GM23338 (cell line): ENCODE measurements around the gene NRROS. TPM values are rescaled to one million over a fixed set of nuclear protein-coding genes. Genes with fewer than 3 reads are reported as not detected.

Experiments used
- ATAC-seq: fragments of 200-7000 bp; cut with Tn5 transposase; 3 replicates; pipeline ENCODE4 v1.9.1; 2020
- DNase-seq: peaks from one replicate; pipeline ENCODE4 v3.0.0-alpha.2; 2015; ENCODE audit warnings: low spot score
- H2AFZ ChIP-seq: fragments of 200-600 bp; sonication (generic); 2 replicates; pipeline ENCODE4 v1.8.0; 2016; ENCODE audit warnings: antibody characterized with exemption, mild to moderate bottlenecking, moderate library complexity
- H3F3A ChIP-seq: fragments of 200-600 bp; sonication (generic); replicated peaks from 2 replicates; pipeline ENCODE4 v1.8.0; 2017; ENCODE audit warnings: antibody characterized with exemption, mixed run types, low read depth
- H3K27ac ChIP-seq: fragments of 200-600 bp; sonication (generic); 2 replicates; pipeline ENCODE4 v1.6.1; 2016; ENCODE audit warnings: low read depth
- H3K27me3 ChIP-seq: fragments of 200-600 bp; sonication (generic); 2 replicates; pipeline ENCODE4 v1.8.0; 2016; ENCODE audit warnings: mild to moderate bottlenecking, mixed run types, moderate library complexity; ENCODE audit not compliant: insufficient read depth
- H3K36me3 ChIP-seq: fragments of 200-600 bp; sonication (generic); 2 replicates; pipeline ENCODE4 v1.8.0; 2016; ENCODE audit warnings: mild to moderate bottlenecking; ENCODE audit not compliant: insufficient read depth
- H3K4me1 ChIP-seq: fragments of 200-600 bp; sonication (generic); 2 replicates; pipeline ENCODE4 v1.8.0; 2016; ENCODE audit warnings: mild to moderate bottlenecking, moderate library complexity; ENCODE audit not compliant: insufficient read depth
- H3K4me2 ChIP-seq: fragments of 200-600 bp; sonication (generic); 2 replicates; pipeline ENCODE4 v1.7.1; 2017; ENCODE audit warnings: mixed run types
- H3K4me3 ChIP-seq: fragments of 200-600 bp; sonication (generic); 2 replicates; pipeline ENCODE4 v1.6.1; 2016; ENCODE audit warnings: mixed run types
- H3K79me2 ChIP-seq: fragments of 200-600 bp; sonication (generic); replicated peaks from 2 replicates; pipeline ENCODE4 v1.8.0; 2017; ENCODE audit warnings: mild to moderate bottlenecking; ENCODE audit not compliant: insufficient read depth
- H3K9me2 ChIP-seq: fragments of 200-600 bp; sonication (generic); 2 replicates; pipeline ENCODE4 v1.8.0; 2017; ENCODE audit not compliant: insufficient read depth
- H4K20me1 ChIP-seq: fragments of 200-600 bp; sonication (generic); replicated peaks from 2 replicates; pipeline ENCODE4 v1.8.0; 2017; ENCODE audit warnings: mild to moderate bottlenecking; ENCODE audit not compliant: insufficient read depth
- H3K27ac Mint-ChIP-seq: 2 replicates; pipeline ENCODE4 v1.8.0; 2020; ENCODE audit warnings: inconsistent platforms, mild to moderate bottlenecking, moderate library complexity, mixed read lengths
- H3K27me3 Mint-ChIP-seq: 3 replicates; pipeline ENCODE4 v1.8.0; 2022; ENCODE audit warnings: low read depth, mild to moderate bottlenecking, moderate library complexity, mixed read lengths, inconsistent platforms; ENCODE audit not compliant: insufficient read depth, poor library complexity
- H3K36me3 Mint-ChIP-seq: 3 replicates; pipeline ENCODE4 v1.8.0; 2021; ENCODE audit warnings: low read depth, mild to moderate bottlenecking, inconsistent platforms, moderate library complexity, mixed read lengths
- H3K4me1 Mint-ChIP-seq: 3 replicates; pipeline ENCODE4 v1.8.0; 2020; ENCODE audit warnings: mild to moderate bottlenecking, inconsistent platforms, mixed read lengths
- H3K4me3 Mint-ChIP-seq: 3 replicates; pipeline ENCODE4 v1.8.0; 2021; ENCODE audit warnings: moderate library complexity, mild to moderate bottlenecking, inconsistent platforms, mixed read lengths
- H3K9me3 Mint-ChIP-seq: 3 replicates; pipeline ENCODE4 v1.8.0; 2020; ENCODE audit warnings: moderate library complexity, mild to moderate bottlenecking, inconsistent platforms, mixed read lengths
- CREB1 ChIP-seq: fragments of 250-450 bp; sonication (Bioruptor Pico); IDR thresholded peaks from 2 replicates; pipeline ENCODE4 v1.5.0; 2020; ENCODE audit warnings: low read depth, mild to moderate bottlenecking, moderate library complexity
- EZH2 ChIP-seq: fragments of 200-600 bp; sonication (generic); IDR thresholded peaks from one replicate; pipeline ENCODE4 v1.8.0; 2017; ENCODE audit warnings: antibody characterized with exemption, mild to moderate bottlenecking, low read depth; ENCODE audit not compliant: unreplicated experiment
- EZH2phosphoT487 ChIP-seq: fragments of 200-600 bp; sonication (generic); IDR thresholded peaks from one replicate; pipeline ENCODE4 v1.8.1; 2018; ENCODE audit warnings: antibody characterized with exemption; ENCODE audit not compliant: unreplicated experiment
- JUNB ChIP-seq: IDR thresholded peaks from one replicate; pipeline ENCODE4 v1.6.1; 2016; ENCODE audit warnings: antibody characterized with exemption; ENCODE audit not compliant: unreplicated experiment
- NANOG ChIP-seq: IDR thresholded peaks from 2 replicates; pipeline ENCODE4 v1.6.1; 2016; ENCODE audit warnings: antibody characterized with exemption, borderline replicate concordance
- POLR2AphosphoS5 ChIP-seq: IDR thresholded peaks from 2 replicates; pipeline ENCODE4 v1.6.1; 2016; ENCODE audit warnings: antibody characterized with exemption, low read depth
- STAT1 ChIP-seq: IDR thresholded peaks from one replicate; pipeline ENCODE4 v1.6.1; 2016; ENCODE audit warnings: antibody characterized with exemption; ENCODE audit not compliant: unreplicated experiment
- ZNF114 ChIP-seq: fragments of 250-450 bp; sonication (Bioruptor Pico); IDR thresholded peaks from 2 replicates; pipeline ENCODE4 v1.5.0; 2020; ENCODE audit warnings: mild to moderate bottlenecking, moderate library complexity
- ZNF331 ChIP-seq: fragments of 250-450 bp; sonication (Bioruptor Pico); IDR thresholded peaks from 2 replicates; pipeline ENCODE4 v1.5.0; 2020; ENCODE audit warnings: low read depth, mild to moderate bottlenecking, moderate library complexity
- polyA plus RNA-seq: library from polyadenylated mRNA; unstranded; fragments of >200 nt; fragmentation: Nextera tagmentation; extraction: Ambion mirVana; gene quantifications from 2 replicates; pipeline ENCODE4 v1.2.1, GENCODE V29; 2016
- total RNA-seq: library from RNA; depleted of rRNA; stranded (reverse); fragments of >200 nt; shearing (Covaris generic); gene quantifications from 2 replicates; pipeline ENCODE4 v1.2.3, GENCODE V29; 2014
- TF ChIP-seq, protein P1 (sequence below): IDR thresholded peaks from 2 replicates; pipeline ENCODE4 v1.6.1; 2016; ENCODE audit warnings: antibody characterized with exemption
- TF ChIP-seq, protein P2 (sequence below): IDR thresholded peaks from one replicate; pipeline ENCODE4 v1.6.1; 2018; ENCODE audit warnings: antibody characterized with exemption; ENCODE audit not compliant: unreplicated experiment
- TF ChIP-seq, protein P3 (sequence below): fragments of 250-450 bp; sonication (Bioruptor Pico); IDR thresholded peaks from 2 replicates; pipeline ENCODE4 v1.5.0; 2020; ENCODE audit warnings: mild to moderate bottlenecking, moderate library complexity

NRROS gene
- total and polyA plus RNA-seq, 2 experiments from 2014 or later, result 2.3 to 8.5 TPM

DNA sequence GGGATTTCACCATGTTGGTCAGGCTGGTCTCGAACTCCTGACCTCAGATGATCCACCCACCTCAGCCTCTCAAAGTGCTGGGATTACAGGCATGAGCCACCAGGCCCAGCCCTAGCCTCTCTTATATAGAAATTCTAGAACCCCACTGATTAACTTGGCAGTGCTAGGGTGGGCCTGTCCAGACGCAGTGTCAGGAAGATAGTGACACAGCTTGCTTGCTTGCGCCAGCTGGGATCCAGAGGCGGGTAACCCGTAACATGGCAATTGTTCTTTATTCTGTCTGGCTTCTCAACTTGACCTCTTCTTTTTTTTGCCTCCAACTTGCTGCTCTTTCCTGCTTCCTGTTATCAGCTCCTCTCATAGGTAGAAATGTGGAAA, 56.3 kb downstream of the NRROS start:
- no peak overlapping the region for H3K27ac ChIP-seq
- no peak for DNase-seq
- peaks cover 6% of the 10 kb centered on the region; the same call in 1 of the 2 replicates for H3F3A ChIP-seq
- ATAC-seq, result no peak
- H3K36me3 Mint-ChIP-seq, result no peaks in the 10 kb centered on the region
- no peaks in the 10 kb centered on the region for H3K9me2 ChIP-seq
- H3K36me3 ChIP-seq, result no peaks in the 10 kb centered on the region
- H3K4me2 ChIP-seq, result no peak overlapping the region
- no peaks in the 10 kb centered on the region for H3K4me1 ChIP-seq
- no peak overlapping the region for H2AFZ ChIP-seq
- no peaks in the 10 kb centered on the region for H3K9me3 Mint-ChIP-seq
- H3K27me3 Mint-ChIP-seq, result peaks cover 1% of the 10 kb centered on the region
- TF ChIP-seq POLR2AphosphoS5 (no peak), EZH2 (no peak), EZH2phosphoT487 (no peak)
- H3K4me3 ChIP-seq, result no peak overlapping the region
- no peak overlapping the region for H3K27ac Mint-ChIP-seq
- H3K79me2 ChIP-seq, result no peaks in the 10 kb centered on the region
- H3K27me3 ChIP-seq, result no peaks in the 10 kb centered on the region
- no peaks in the 10 kb centered on the region for H4K20me1 ChIP-seq
- H3K4me1 Mint-ChIP-seq, result no peaks in the 10 kb centered on the region
- no peak overlapping the region for H3K4me3 Mint-ChIP-seq

DNA sequence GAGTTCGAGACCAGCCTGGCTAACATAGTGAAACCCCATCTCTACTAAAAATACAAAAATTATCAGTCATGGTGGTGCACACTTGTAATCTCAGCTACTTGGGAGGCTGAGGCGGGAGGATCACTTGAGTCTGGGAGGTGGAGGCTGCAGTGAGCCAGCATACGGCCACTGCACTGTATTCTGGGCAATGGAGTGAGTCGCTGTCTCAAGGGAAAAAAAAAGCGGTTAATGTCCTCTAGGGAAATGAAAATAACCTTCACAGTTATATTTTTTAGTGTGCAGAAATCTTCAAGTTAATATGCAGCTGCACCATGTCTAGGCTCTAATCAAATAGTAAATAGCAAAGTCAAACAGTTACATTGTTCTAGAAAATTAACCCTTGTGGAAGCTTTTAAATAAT, 57.8 kb downstream of the NRROS start:
- Histone ChIP-seq H4K20me1 (no peaks in the 10 kb centered on the region), H3F3A (peaks cover 6% of the 10 kb centered on the region; the same call in 1 of the 2 replicates), H3K79me2 (no peaks in the 10 kb centered on the region), H3K9me2 (no peaks in the 10 kb centered on the region), H3K4me1 (no peaks in the 10 kb centered on the region), H2AFZ (no peak overlapping the region), H3K27ac (no peak overlapping the region), H3K36me3 (no peaks in the 10 kb centered on the region), H3K4me2 (no peak overlapping the region), H3K4me3 (no peak overlapping the region), H3K27me3 (no peaks in the 10 kb centered on the region)
- Mint-ChIP-seq H3K4me1 (no peaks in the 10 kb centered on the region), H3K4me3 (no peak overlapping the region), H3K36me3 (no peaks in the 10 kb centered on the region), H3K27me3 (peaks cover 1% of the 10 kb centered on the region), H3K9me3 (no peaks in the 10 kb centered on the region), H3K27ac (no peak overlapping the region)
- no peak for DNase-seq
- ATAC-seq, result no peak
- TF ChIP-seq, protein P1, sequence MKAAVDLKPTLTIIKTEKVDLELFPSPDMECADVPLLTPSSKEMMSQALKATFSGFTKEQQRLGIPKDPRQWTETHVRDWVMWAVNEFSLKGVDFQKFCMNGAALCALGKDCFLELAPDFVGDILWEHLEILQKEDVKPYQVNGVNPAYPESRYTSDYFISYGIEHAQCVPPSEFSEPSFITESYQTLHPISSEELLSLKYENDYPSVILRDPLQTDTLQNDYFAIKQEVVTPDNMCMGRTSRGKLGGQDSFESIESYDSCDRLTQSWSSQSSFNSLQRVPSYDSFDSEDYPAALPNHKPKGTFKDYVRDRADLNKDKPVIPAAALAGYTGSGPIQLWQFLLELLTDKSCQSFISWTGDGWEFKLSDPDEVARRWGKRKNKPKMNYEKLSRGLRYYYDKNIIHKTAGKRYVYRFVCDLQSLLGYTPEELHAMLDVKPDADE, result no peak
- TF ChIP-seq ZNF331 (no peak), CREB1 (CRISPR knock-in tag) (no peak), STAT1 (no peak), JUNB (no peak), EZH2 (no peak), ZNF114 (CRISPR knock-in tag) (no peak), NANOG (no peak), EZH2phosphoT487 (no peak), POLR2AphosphoS5 (no peak)
- TF ChIP-seq, protein P2, sequence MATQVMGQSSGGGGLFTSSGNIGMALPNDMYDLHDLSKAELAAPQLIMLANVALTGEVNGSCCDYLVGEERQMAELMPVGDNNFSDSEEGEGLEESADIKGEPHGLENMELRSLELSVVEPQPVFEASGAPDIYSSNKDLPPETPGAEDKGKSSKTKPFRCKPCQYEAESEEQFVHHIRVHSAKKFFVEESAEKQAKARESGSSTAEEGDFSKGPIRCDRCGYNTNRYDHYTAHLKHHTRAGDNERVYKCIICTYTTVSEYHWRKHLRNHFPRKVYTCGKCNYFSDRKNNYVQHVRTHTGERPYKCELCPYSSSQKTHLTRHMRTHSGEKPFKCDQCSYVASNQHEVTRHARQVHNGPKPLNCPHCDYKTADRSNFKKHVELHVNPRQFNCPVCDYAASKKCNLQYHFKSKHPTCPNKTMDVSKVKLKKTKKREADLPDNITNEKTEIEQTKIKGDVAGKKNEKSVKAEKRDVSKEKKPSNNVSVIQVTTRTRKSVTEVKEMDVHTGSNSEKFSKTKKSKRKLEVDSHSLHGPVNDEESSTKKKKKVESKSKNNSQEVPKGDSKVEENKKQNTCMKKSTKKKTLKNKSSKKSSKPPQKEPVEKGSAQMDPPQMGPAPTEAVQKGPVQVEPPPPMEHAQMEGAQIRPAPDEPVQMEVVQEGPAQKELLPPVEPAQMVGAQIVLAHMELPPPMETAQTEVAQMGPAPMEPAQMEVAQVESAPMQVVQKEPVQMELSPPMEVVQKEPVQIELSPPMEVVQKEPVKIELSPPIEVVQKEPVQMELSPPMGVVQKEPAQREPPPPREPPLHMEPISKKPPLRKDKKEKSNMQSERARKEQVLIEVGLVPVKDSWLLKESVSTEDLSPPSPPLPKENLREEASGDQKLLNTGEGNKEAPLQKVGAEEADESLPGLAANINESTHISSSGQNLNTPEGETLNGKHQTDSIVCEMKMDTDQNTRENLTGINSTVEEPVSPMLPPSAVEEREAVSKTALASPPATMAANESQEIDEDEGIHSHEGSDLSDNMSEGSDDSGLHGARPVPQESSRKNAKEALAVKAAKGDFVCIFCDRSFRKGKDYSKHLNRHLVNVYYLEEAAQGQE, result no peak
- TF ChIP-seq, protein P3, sequence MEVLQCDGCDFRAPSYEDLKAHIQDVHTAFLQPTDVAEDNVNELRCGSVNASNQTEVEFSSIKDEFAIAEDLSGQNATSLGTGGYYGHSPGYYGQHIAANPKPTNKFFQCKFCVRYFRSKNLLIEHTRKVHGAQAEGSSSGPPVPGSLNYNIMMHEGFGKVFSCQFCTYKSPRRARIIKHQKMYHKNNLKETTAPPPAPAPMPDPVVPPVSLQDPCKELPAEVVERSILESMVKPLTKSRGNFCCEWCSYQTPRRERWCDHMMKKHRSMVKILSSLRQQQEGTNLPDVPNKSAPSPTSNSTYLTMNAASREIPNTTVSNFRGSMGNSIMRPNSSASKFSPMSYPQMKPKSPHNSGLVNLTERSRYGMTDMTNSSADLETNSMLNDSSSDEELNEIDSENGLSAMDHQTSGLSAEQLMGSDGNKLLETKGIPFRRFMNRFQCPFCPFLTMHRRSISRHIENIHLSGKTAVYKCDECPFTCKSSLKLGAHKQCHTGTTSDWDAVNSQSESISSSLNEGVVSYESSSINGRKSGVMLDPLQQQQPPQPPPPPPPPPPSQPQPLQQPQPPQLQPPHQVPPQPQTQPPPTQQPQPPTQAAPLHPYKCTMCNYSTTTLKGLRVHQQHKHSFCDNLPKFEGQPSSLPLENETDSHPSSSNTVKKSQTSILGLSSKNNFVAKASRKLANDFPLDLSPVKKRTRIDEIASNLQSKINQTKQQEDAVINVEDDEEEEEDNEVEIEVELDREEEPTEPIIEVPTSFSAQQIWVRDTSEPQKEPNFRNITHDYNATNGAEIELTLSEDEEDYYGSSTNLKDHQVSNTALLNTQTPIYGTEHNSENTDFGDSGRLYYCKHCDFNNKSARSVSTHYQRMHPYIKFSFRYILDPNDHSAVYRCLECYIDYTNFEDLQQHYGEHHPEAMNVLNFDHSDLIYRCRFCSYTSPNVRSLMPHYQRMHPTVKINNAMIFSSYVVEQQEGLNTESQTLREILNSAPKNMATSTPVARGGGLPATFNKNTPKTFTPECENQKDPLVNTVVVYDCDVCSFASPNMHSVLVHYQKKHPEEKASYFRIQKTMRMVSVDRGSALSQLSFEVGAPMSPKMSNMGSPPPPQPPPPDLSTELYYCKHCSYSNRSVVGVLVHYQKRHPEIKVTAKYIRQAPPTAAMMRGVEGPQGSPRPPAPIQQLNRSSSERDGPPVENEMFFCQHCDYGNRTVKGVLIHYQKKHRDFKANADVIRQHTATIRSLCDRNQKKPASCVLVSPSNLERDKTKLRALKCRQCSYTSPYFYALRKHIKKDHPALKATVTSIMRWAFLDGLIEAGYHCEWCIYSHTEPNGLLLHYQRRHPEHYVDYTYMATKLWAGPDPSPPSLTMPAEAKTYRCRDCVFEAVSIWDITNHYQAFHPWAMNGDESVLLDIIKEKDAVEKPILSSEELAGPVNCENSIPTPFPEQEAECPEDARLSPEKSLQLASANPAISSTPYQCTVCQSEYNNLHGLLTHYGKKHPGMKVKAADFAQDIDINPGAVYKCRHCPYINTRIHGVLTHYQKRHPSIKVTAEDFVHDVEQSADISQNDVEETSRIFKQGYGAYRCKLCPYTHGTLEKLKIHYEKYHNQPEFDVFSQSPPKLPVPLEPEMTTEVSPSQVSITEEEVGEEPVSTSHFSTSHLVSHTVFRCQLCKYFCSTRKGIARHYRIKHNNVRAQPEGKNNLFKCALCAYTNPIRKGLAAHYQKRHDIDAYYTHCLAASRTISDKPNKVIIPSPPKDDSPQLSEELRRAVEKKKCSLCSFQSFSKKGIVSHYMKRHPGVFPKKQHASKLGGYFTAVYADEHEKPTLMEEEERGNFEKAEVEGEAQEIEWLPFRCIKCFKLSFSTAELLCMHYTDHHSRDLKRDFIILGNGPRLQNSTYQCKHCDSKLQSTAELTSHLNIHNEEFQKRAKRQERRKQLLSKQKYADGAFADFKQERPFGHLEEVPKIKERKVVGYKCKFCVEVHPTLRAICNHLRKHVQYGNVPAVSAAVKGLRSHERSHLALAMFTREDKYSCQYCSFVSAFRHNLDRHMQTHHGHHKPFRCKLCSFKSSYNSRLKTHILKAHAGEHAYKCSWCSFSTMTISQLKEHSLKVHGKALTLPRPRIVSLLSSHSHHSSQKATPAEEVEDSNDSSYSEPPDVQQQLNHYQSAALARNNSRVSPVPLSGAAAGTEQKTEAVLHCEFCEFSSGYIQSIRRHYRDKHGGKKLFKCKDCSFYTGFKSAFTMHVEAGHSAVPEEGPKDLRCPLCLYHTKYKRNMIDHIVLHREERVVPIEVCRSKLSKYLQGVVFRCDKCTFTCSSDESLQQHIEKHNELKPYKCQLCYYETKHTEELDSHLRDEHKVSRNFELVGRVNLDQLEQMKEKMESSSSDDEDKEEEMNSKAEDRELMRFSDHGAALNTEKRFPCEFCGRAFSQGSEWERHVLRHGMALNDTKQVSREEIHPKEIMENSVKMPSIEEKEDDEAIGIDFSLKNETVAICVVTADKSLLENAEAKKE (CRISPR knock-in tag), result no peak
